H1 (cell line): ENCODE results near the gene SPPL3. TPM values are rescaled to one million over a fixed set of nuclear protein-coding genes. Genes with fewer than 3 reads are reported as not detected.

Experiments used
- CTCF ChIA-PET: fragments of 300-600 bp; sonication (Branson Sonifier 250); formaldehyde crosslinking; loops from one replicate; lab custom pipeline; 2021; ENCODE audit not compliant: partially characterized antibody; lab: Charles Lee
- POLR2A ChIA-PET: fragments of 300-600 bp; sonication (Branson Sonifier 250); formaldehyde crosslinking; loops from one replicate; lab custom pipeline; 2021; ENCODE audit warnings: inconsistent platforms; ENCODE audit not compliant: partially characterized antibody; lab: Charles Lee
- DNase-seq, 2 experiments: peaks; one replicate each; pipeline versions ENCODE4 v3.0.0 to v3.0.0-alpha.2; 2010 to 2022; ENCODE audit warnings: low spot score in 2 of 2, low read depth in 1 of 2, mixed read lengths in 1 of 2
- FAIRE-seq: peaks from 2 replicates; lab custom pipeline; 2011; peaks lifted over from hg19 to GRCh38; lab: Jason Lieb, UNC
- H2AFZ ChIP-seq: 2 replicates; pipeline ENCODE4 v1.8.1; 2012; ENCODE audit warnings: low read length, inconsistent platforms
- H2AK5ac ChIP-seq: 2 replicates; pipeline ENCODE4 v1.6.1; 2013; ENCODE audit warnings: low read depth, low read length
- H2BK120ac ChIP-seq: replicated peaks from 2 replicates; pipeline ENCODE3; 2013; ENCODE audit warnings: low read depth, low read length, inconsistent platforms
- H2BK12ac ChIP-seq: 2 replicates; pipeline ENCODE4 v1.6.1; 2013; ENCODE audit warnings: low read depth, low read length
- H2BK15ac ChIP-seq: 2 replicates; pipeline ENCODE4 v1.6.1; 2013; ENCODE audit warnings: low read length
- H2BK20ac ChIP-seq: 2 replicates; pipeline ENCODE4 v1.6.1; 2013; ENCODE audit warnings: low read length
- H2BK5ac ChIP-seq: 2 replicates; pipeline ENCODE4 v1.6.1; 2013; ENCODE audit warnings: low read depth, low read length
- H3K14ac ChIP-seq: 2 replicates; pipeline ENCODE4 v1.6.1; 2013; ENCODE audit warnings: inconsistent platforms; ENCODE audit not compliant: insufficient read length
- H3K18ac ChIP-seq: 2 replicates; pipeline ENCODE4 v1.6.1; 2013; ENCODE audit warnings: low read length; ENCODE audit errors: extremely low read depth
- H3K23ac ChIP-seq: 2 replicates; pipeline ENCODE4 v1.6.1; 2013; ENCODE audit warnings: inconsistent platforms; ENCODE audit not compliant: insufficient read length
- H3K23me2 ChIP-seq: 2 replicates; pipeline ENCODE4 v1.6.1; 2013; ENCODE audit warnings: low read depth, low read length
- H3K27ac ChIP-seq: 2 replicates; pipeline ENCODE4 v1.6.1; 2011; ENCODE audit warnings: low read depth, low read length, inconsistent platforms
- H3K27me3 ChIP-seq, 4 experiments: replicated peaks in 1 of 4; 1 replicate in 1 of 4; 2 replicates in 3 of 4; pipeline versions ENCODE4 v1.6.1 to v1.8.1; 2011 to 2013; ENCODE audit warnings: low read length in 3 of 4, mild to moderate bottlenecking in 3 of 4, inconsistent platforms in 2 of 4, mixed read lengths in 2 of 4, moderate library complexity in 1 of 4; ENCODE audit not compliant: control insufficient read depth in 3 of 4, insufficient read depth in 3 of 4; ENCODE audit errors: extremely low read depth in 1 of 4
- H3K36me3 ChIP-seq, 4 experiments: 2 replicates each; pipeline versions ENCODE4 v1.6.1 to v1.8.1; 2011 to 2013; ENCODE audit warnings: mild to moderate bottlenecking in 4 of 4, low read length in 3 of 4, moderate library complexity in 2 of 4, control low read depth in 1 of 4, inconsistent platforms in 1 of 4; ENCODE audit not compliant: insufficient read depth in 4 of 4, control insufficient read depth in 2 of 4
- H3K4ac ChIP-seq: replicated peaks from 2 replicates; pipeline ENCODE3; 2013; ENCODE audit warnings: low read length, low read depth, mixed read lengths, inconsistent platforms; ENCODE audit not compliant: insufficient read length
- H3K4me1 ChIP-seq, 4 experiments: replicated peaks in 1 of 4; 1 replicate in 1 of 4; 2 replicates in 3 of 4; pipeline versions ENCODE4 v1.6.1 to v1.8.1; 2011 to 2013; ENCODE audit warnings: low read length in 3 of 4, inconsistent platforms in 2 of 4, mixed read lengths in 1 of 4; ENCODE audit not compliant: insufficient read depth in 4 of 4, control insufficient read depth in 3 of 4
- H3K4me2 ChIP-seq, 2 experiments: 2 replicates each; pipeline versions ENCODE4 v1.6.1 to v1.8.1; 2011 to 2013; ENCODE audit warnings: low read depth in 2 of 2, low read length in 2 of 2, control low read depth in 1 of 2, inconsistent platforms in 1 of 2, mild to moderate bottlenecking in 1 of 2; ENCODE audit not compliant: insufficient read depth in 1 of 2
- H3K4me3 ChIP-seq, 4 experiments: fragments of 200-600, 300-600 bp in 1 of 4; sonication (generic), shearing (Covaris generic), sonication (Bioruptor Twin) in 1 of 4; 2 replicates each; pipeline versions ENCODE4 v1.5.1 to v1.8.1; 2011 to 2016; ENCODE audit warnings: low read length in 4 of 4, low read depth in 3 of 4, control low read depth in 2 of 4, inconsistent platforms in 2 of 4, mild to moderate bottlenecking in 2 of 4, mixed read lengths in 1 of 4, moderate library complexity in 1 of 4; ENCODE audit not compliant: insufficient read depth in 2 of 4; ENCODE audit errors: extremely low read depth in 1 of 4
- H3K56ac ChIP-seq: replicated peaks from 2 replicates; pipeline ENCODE3; 2013; ENCODE audit warnings: low read depth, mild to moderate bottlenecking, mixed read lengths, low read length, inconsistent platforms; ENCODE audit not compliant: insufficient read length
- H3K79me1 ChIP-seq: 2 replicates; pipeline ENCODE4 v1.6.1; 2013; ENCODE audit warnings: low read depth, low read length, control low read depth
- H3K79me2 ChIP-seq, 2 experiments: 2 replicates each; pipeline versions ENCODE4 v1.6.1 to v1.8.1; 2012 to 2013; ENCODE audit warnings: low read length in 2 of 2, mild to moderate bottlenecking in 2 of 2, inconsistent platforms in 1 of 2; ENCODE audit not compliant: insufficient read depth in 2 of 2, control insufficient read depth in 1 of 2
- H3K9ac ChIP-seq, 4 experiments: replicated peaks in 1 of 4; 1 replicate in 1 of 4; 2 replicates in 3 of 4; pipeline versions ENCODE4 v1.6.1 to v1.8.1; 2011 to 2013; ENCODE audit warnings: low read depth in 3 of 4, low read length in 3 of 4, control low read depth in 2 of 4, mild to moderate bottlenecking in 2 of 4, moderate library complexity in 2 of 4, inconsistent platforms in 1 of 4; ENCODE audit errors: extremely low read depth in 1 of 4
- H3K9me3 ChIP-seq, 2 experiments: 2 replicates each; pipeline versions ENCODE4 v1.6.1 to v1.8.1; 2012 to 2013; ENCODE audit warnings: mild to moderate bottlenecking in 2 of 2, moderate library complexity in 2 of 2, control low read depth in 1 of 2, inconsistent platforms in 1 of 2, low read depth in 1 of 2, low read length in 1 of 2, mixed read lengths in 1 of 2; ENCODE audit not compliant: insufficient read depth in 2 of 2
- H4K20me1 ChIP-seq, 2 experiments: replicated peaks in 1 of 2; 2 replicates each; pipeline versions ENCODE3 to v1.8.1; 2011 to 2013; ENCODE audit warnings: inconsistent platforms in 2 of 2, low read length in 2 of 2, mild to moderate bottlenecking in 1 of 2; ENCODE audit not compliant: insufficient read depth in 2 of 2, control insufficient read depth in 1 of 2
- H4K5ac ChIP-seq: 2 replicates; pipeline ENCODE4 v1.6.1; 2013; ENCODE audit warnings: low read length, low read depth, mixed read lengths, inconsistent platforms; ENCODE audit not compliant: insufficient read length
- H4K8ac ChIP-seq: 2 replicates; pipeline ENCODE4 v1.8.0; 2013; ENCODE audit warnings: mild to moderate bottlenecking, moderate library complexity, low read length, inconsistent platforms; ENCODE audit not compliant: insufficient read depth; ENCODE audit errors: extremely low read depth
- H4K91ac ChIP-seq: replicated peaks from 2 replicates; pipeline ENCODE3; 2013; ENCODE audit warnings: low read length, mixed read lengths, inconsistent platforms; ENCODE audit not compliant: insufficient read length
- BACH1 ChIP-seq: IDR thresholded peaks from 2 replicates; pipeline ENCODE4 v1.6.1; 2012; ENCODE audit warnings: low read length, improper control_type of control experiment
- CBX5 ChIP-seq: fragments of 300-800, 300-1000 bp; sonication (generic); IDR thresholded peaks from 2 replicates; pipeline ENCODE4 v1.7.1; 2016; ENCODE audit warnings: antibody characterized with exemption, low read length, low read depth
- CTBP2 ChIP-seq: IDR thresholded peaks from 2 replicates; pipeline ENCODE4 v1.7.0; 2011; ENCODE audit warnings: borderline replicate concordance, mild to moderate bottlenecking, moderate library complexity, mixed read lengths, low read length; ENCODE audit not compliant: insufficient read depth, insufficient read length
- EGR1 ChIP-seq: IDR thresholded peaks from 2 replicates; pipeline ENCODE4 v1.6.1; 2011; ENCODE audit warnings: low read depth, low read length, borderline replicate concordance
- JUN ChIP-seq: IDR thresholded peaks from 2 replicates; pipeline ENCODE4 v1.6.1; 2011; ENCODE audit warnings: low read depth, mild to moderate bottlenecking, improper control_type of control experiment, low read length
- NRF1 ChIP-seq: IDR thresholded peaks from 2 replicates; pipeline ENCODE4 v1.6.1; 2011; ENCODE audit warnings: mild to moderate bottlenecking, low read depth, low read length, improper control_type of control experiment
- RXRA ChIP-seq: IDR thresholded peaks from 2 replicates; pipeline ENCODE4 v1.6.1; 2011; ENCODE audit warnings: low read depth, mild to moderate bottlenecking, low read length, moderate library complexity; ENCODE audit not compliant: insufficient read depth
- SAP30 ChIP-seq: fragments of 300-600 bp; sonication (generic); IDR thresholded peaks from 2 replicates; pipeline ENCODE4 v1.7.1; 2012; ENCODE audit warnings: low read length, moderate library complexity, mild to moderate bottlenecking, inconsistent platforms; ENCODE audit not compliant: insufficient read depth, insufficient replicate concordance
- SIX5 ChIP-seq: IDR thresholded peaks from 2 replicates; pipeline ENCODE4 v1.6.1; 2011; ENCODE audit warnings: mild to moderate bottlenecking, low read depth, low read length
- SUZ12 ChIP-seq: fragments of 200-600 bp; sonication (generic); IDR thresholded peaks from 2 replicates; pipeline ENCODE4 v1.6.1; 2012; ENCODE audit warnings: mild to moderate bottlenecking, inconsistent platforms, low read length, moderate library complexity, mixed read lengths
- TEAD4 ChIP-seq: IDR thresholded peaks from 2 replicates; pipeline ENCODE4 v1.6.1; 2012; ENCODE audit warnings: low read depth, low read length, inconsistent platforms, mixed read lengths
- YY1 ChIP-seq: IDR thresholded peaks from 2 replicates; pipeline ENCODE4 v1.6.1; 2011; ENCODE audit warnings: low read depth, mild to moderate bottlenecking, low read length
- WGBS, 2 experiments: shearing (Covaris generic) in 1 of 2; methylation state at CpG; one replicate each; pipeline versions ENCODE4 v1.1.6 to v1.1.7; 2013 to 2015; ENCODE audit warnings: low lambda C conversion rate in 2 of 2, mixed read lengths in 2 of 2, inconsistent platforms in 1 of 2, low coverage in 1 of 2, missing lambda C conversion rate in 1 of 2; ENCODE audit not compliant: insufficient replicate concordance in 2 of 2, insufficient coverage in 1 of 2, insufficient read length in 1 of 2; ENCODE audit errors: extremely low coverage in 1 of 2, missing lambda C conversion rate in 1 of 2; 5-methylcytosine and 5-hydroxymethylcytosine counted together
- polyA plus RNA-seq, 7 experiments: library from polyadenylated mRNA; depleted of rRNA in 3 of 7; stranded (reverse) in 5 of 7; unstranded in 2 of 7; fragments of >200 nt in 5 of 7; fragments of 200-250 nt in 2 of 7; gene quantifications; 1 replicate in 5 of 7; 2 replicates in 1 of 7; 4 replicates in 1 of 7; pipeline versions ENCODE4 v1.2.1 to v1.2.3, GENCODE V29; 2011 to 2013; ENCODE audit warnings: missing spikeins in 2 of 7, mixed read lengths in 2 of 7
- total RNA-seq: library from RNA; stranded (reverse); fragmentation: NEBNext Ultra II Directional; extraction: Animal tissue kit (Norgen Biotek cat#: 25700); gene quantifications from 2 replicates; pipeline ENCODE4 v1.2.1, GENCODE V29; 2021

SPPL3 gene
- total and polyA plus RNA-seq, 2 of the 8 experiments (the other 6 are each of a cell fraction or from before 2014, with no cell fraction given): 27.3 to 48.4 TPM

DNA sequence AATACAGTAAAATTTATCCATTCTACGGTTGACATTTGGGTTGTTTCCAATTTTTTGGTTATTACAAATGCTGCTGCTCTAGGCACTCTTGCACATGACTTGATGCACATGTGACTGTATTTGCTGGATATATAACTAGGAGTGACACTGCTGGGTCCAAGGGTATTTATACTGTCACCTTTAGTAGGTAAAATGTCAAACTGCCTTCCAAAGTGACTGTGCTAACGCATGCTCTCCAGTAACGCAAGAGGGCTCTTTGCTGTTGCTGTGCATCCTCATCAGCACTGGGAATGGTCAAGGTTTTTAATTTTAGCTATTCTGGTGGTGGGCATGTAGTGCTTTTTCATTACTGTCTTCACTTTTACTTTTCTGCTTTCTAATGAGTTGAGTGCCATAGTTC, 116.3 kb downstream of the SPPL3 start:
- CTCF ChIA-PET: no interaction called here
- DNase-seq (no peak), FAIRE-seq (no peak)
- no peak overlapping the region for H2AFZ ChIP-seq
- no peak overlapping the region for H2BK12ac ChIP-seq
- no peak overlapping the region for H3K23ac ChIP-seq
- no peak overlapping the region for H3K4me3 ChIP-seq
- H3K36me3 ChIP-seq: peaks cover 3 to 8% (median 4%) of the 10 kb centered on the region in 4 experiments; a peak in 5 of 8 replicates
- no peak overlapping the region for H4K91ac ChIP-seq
- no peak overlapping the region for H2BK120ac ChIP-seq
- H3K56ac ChIP-seq: no peak overlapping the region
- H3K23me2 ChIP-seq: no peaks in the 10 kb centered on the region
- H4K5ac ChIP-seq: no peak overlapping the region
- H2AK5ac ChIP-seq: no peak overlapping the region
- no peaks in the 10 kb centered on the region for H4K20me1 ChIP-seq
- peak overlapping the region in 1 of 4 experiments; percentile 49; a peak in 1 of 7 replicates for H3K9ac ChIP-seq
- H3K27me3 ChIP-seq: no peaks in the 10 kb centered on the region
- no peak for TF ChIP-seq SIX5
- TF ChIP-seq YY1: no peak
- TF ChIP-seq CTBP2: no peak
- no peak for TF ChIP-seq NRF1
- no peak for TF ChIP-seq BACH1
- no peak for TF ChIP-seq SAP30
- no peak for TF ChIP-seq TEAD4
- no peak for TF ChIP-seq JUN
- TF ChIP-seq EGR1: no peak
- TF ChIP-seq RXRA: no peak
- TF ChIP-seq CBX5: no peak
- no peak for TF ChIP-seq SUZ12
- TF ChIP-seq, all 59 proteins: peak for 0
- no peak overlapping the region for H2BK15ac ChIP-seq
- H3K18ac ChIP-seq: no peak overlapping the region
- no peaks in the 10 kb centered on the region for H3K79me2 ChIP-seq
- H2BK20ac ChIP-seq: no peak overlapping the region
- H3K9me3 ChIP-seq: no peaks in the 10 kb centered on the region
- H4K8ac ChIP-seq: no peak overlapping the region
- no peaks in the 10 kb centered on the region for H3K4me1 ChIP-seq
- 95% methylated on average over 3 of the region's 3 CpGs; no CpG with 5 or more reads in 1 of the 2 experiments for WGBS, 2 experiments
- no peak overlapping the region for H2BK5ac ChIP-seq
- POLR2A ChIA-PET: no interaction called here
- no peak overlapping the region for H3K14ac ChIP-seq
- H3K4ac ChIP-seq: no peak overlapping the region
- no peak overlapping the region for H3K27ac ChIP-seq
- H3K79me1 ChIP-seq: no peaks in the 10 kb centered on the region; the same call in 1 of the 2 replicates
- no peak overlapping the region for H3K4me2 ChIP-seq
